Progenitor cell of endocrine pancreas (in vitro differentiated cells): Measurements from ENCODE around the gene NDUFS7. TPM values are rescaled to one million over a fixed set of nuclear protein-coding genes. Genes with fewer than 3 reads are reported as not detected.

Experiments used
- DNase-seq: peaks from one replicate; pipeline ENCODE4 v3.0.0; 2021; ENCODE audit warnings: low spot score; ENCODE audit not compliant: unreplicated experiment
- H3K27ac Mint-ChIP-seq: 2 replicates; pipeline ENCODE4 v1.8.0; 2021; ENCODE audit warnings: mild to moderate bottlenecking, moderate library complexity, mixed read lengths
- H3K27me3 Mint-ChIP-seq: 2 replicates; pipeline ENCODE4 v1.8.0; 2021; ENCODE audit warnings: mixed read lengths
- H3K36me3 Mint-ChIP-seq: 2 replicates; pipeline ENCODE4 v1.8.0; 2022; ENCODE audit warnings: mixed read lengths; ENCODE audit not compliant: insufficient read depth
- H3K4me1 Mint-ChIP-seq: 2 replicates; pipeline ENCODE4 v1.8.0; 2021; ENCODE audit warnings: low read depth, mixed read lengths
- H3K4me3 Mint-ChIP-seq: 2 replicates; pipeline ENCODE4 v1.8.0; 2021; ENCODE audit warnings: low read depth, mild to moderate bottlenecking, moderate library complexity, mixed read lengths
- H3K9me3 Mint-ChIP-seq: 2 replicates; pipeline ENCODE4 v1.8.0; 2021; ENCODE audit warnings: low read depth, mixed read lengths
- total RNA-seq: library from RNA; stranded (reverse); gene quantifications from 2 replicates; pipeline ENCODE4 v1.2.1, GENCODE V29; 2021
- TF ChIP-seq, protein P1 (sequence below): fragments of 200-600 bp; sonication (generic); IDR thresholded peaks from one replicate; pipeline ENCODE4 v1.5.0; 2021; ENCODE audit warnings: antibody characterized with exemption, mild to moderate bottlenecking; ENCODE audit not compliant: unreplicated experiment

Gene NDUFS7
- total RNA-seq, 1 donor from 2014 or later: 62.4 TPM

DNA sequence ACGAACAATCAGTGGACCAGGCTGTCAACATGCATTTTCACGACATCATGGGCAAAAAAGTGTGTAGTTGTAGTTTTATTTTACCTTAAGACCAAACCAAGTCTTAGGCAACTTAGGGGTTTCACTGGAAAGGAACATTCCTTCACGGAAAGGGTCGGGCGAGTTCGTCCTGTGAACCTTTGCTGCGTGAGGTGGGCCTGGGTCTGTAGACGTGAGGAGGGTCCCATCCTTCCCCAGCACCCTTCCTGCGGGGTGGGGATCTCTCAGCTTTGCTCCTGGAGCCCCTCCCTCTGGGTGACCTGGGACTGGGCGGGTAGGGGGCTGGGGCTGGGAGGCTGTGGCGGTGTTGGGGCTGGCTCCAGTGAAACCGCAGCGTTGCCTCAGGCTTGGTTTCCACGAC lies 42.2 kb downstream of the NDUFS7 start:
- TF ChIP-seq, protein P1, sequence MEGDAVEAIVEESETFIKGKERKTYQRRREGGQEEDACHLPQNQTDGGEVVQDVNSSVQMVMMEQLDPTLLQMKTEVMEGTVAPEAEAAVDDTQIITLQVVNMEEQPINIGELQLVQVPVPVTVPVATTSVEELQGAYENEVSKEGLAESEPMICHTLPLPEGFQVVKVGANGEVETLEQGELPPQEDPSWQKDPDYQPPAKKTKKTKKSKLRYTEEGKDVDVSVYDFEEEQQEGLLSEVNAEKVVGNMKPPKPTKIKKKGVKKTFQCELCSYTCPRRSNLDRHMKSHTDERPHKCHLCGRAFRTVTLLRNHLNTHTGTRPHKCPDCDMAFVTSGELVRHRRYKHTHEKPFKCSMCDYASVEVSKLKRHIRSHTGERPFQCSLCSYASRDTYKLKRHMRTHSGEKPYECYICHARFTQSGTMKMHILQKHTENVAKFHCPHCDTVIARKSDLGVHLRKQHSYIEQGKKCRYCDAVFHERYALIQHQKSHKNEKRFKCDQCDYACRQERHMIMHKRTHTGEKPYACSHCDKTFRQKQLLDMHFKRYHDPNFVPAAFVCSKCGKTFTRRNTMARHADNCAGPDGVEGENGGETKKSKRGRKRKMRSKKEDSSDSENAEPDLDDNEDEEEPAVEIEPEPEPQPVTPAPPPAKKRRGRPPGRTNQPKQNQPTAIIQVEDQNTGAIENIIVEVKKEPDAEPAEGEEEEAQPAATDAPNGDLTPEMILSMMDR: no peak
- Mint-ChIP-seq H3K27ac (peak overlapping the region; percentile 67), H3K4me3 (no peak overlapping the region), H3K36me3 (peaks cover 14% of the 10 kb centered on the region), H3K4me1 (peaks cover 16% of the 10 kb centered on the region), H3K27me3 (no peaks in the 10 kb centered on the region), H3K9me3 (no peaks in the 10 kb centered on the region)
- DNase-seq: no peak

DNA sequence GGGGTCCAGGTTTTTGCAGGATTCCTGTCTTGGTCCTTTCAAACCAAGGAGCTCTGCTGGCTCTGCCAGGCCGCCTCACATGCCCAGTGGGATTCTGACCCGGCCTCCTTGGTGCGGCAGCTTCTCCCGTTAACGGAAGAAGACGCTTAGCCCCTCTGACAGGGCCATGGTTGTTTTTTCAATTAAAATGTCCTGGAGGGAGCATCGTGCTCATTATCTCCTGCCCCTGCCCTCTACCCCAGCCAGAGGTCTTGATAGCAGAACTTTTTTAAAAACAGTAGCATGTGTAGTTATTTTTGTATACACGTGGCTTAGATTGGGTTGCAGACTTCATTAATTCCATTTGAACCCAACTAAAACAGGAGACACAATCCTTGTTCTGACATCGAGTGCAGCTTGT lies 43.0 kb downstream of the NDUFS7 start:
- no peak for DNase-seq
- Mint-ChIP-seq H3K9me3 (no peaks in the 10 kb centered on the region), H3K4me3 (no peak overlapping the region), H3K27ac (no peak overlapping the region), H3K27me3 (no peaks in the 10 kb centered on the region), H3K4me1 (peaks cover 16% of the 10 kb centered on the region), H3K36me3 (peaks cover 13% of the 10 kb centered on the region)
- TF ChIP-seq, protein P1: no peak

DNA sequence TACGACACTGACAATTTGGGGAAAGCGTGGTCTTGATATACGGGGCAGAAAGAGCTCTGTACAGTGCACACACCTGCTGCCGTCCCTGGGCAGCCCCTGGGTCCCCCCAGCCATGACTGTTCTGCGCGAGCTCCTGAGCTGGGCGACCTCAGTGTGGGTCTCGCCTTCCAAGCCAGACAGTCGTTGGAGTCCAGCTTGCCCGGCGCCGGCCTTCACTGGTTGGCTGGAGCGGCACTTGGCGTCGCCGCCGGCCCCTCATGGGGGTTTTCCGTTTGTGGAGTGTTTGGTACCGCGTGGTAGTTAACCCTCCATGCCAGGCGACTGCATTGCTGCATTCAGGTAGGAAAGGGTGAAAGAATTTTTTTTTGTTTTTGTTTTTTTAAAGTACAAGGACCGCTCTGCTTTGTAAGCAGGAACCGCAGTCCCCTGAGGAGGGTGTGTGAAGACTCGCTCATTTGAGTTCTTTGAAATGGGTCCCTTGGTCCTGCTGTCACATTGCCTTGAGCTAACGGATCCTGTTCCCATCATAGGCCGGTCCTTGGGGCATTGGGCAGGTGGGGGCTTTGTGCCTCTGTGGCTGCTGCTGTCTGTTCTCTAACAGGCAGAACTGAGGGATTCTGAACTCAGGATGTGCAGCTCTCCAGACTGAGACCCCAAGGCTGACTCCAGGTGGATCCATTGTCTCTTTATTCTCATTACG lies 43.7 kb downstream of the NDUFS7 start:
- Mint-ChIP-seq H3K9me3 (no peaks in the 10 kb centered on the region), H3K36me3 (peaks cover 12% of the 10 kb centered on the region), H3K27me3 (no peaks in the 10 kb centered on the region), H3K27ac (no peak overlapping the region), H3K4me3 (no peak overlapping the region), H3K4me1 (peaks cover 16% of the 10 kb centered on the region)
- DNase-seq: no peak
- TF ChIP-seq, protein P1: no peak

DNA sequence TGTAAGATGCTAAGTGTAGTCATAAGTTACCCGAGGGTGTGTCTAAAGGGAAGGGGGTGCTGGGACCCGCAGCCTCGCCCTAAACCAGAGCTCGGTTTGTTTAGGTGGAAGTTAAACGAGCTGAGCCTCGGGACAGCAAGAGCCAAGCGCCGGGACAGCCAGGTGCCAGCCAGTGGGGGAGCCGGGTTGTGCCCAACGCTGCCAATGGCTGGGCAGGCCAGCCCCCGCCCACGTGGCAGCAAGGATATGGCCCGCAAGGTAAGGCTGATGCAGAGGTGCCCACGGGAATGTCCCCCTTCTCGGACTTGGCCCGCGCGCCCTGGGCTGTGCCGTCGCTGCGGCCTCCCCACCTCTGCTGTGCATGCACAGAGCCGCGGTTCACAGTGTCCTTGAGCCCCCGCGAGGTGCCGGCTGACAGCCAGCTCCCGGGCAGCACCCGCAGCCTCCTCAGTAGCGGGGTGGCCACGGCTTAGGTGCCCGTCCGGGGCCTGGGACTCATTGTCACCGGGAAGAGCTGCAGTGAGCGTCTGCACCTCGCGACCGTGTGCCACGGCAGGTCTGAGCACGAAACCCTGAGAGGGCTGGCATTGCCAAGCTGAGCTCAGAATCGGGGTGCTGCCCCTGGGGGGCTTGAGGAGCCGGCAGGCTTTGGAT lies 45.2 kb downstream of the NDUFS7 start:
- Mint-ChIP-seq H3K4me3 (no peak overlapping the region), H3K36me3 (peaks cover 5% of the 10 kb centered on the region), H3K4me1 (peaks cover 10% of the 10 kb centered on the region), H3K27ac (no peak overlapping the region), H3K27me3 (no peaks in the 10 kb centered on the region), H3K9me3 (no peaks in the 10 kb centered on the region)
- no peak for DNase-seq
- TF ChIP-seq, protein P1: no peak

DNA sequence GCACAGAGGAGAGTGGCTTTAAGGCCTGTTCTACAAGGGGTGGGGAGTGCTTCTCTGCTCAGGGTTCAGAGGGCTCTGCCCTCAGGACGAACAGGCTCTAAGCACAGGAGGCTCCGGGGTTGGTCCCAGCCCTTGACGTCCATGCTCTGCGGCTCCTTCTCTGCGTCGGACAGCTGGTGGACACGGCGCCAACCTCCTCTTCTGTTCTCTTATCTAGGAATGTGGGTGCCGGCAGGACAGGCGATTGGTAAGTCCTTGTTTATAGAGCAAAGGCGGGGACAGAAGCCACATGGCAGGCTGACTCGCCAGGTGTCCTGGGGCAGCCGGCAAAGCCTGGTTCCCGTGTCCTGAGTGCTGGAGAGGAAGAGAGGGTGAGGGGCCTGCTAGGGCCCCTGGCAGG lies 46.0 kb downstream of the NDUFS7 start:
- H3K27ac Mint-ChIP-seq: no peak overlapping the region
- no peak for DNase-seq
- no peaks in the 10 kb centered on the region for H3K9me3 Mint-ChIP-seq
- no peak overlapping the region for H3K4me3 Mint-ChIP-seq
- H3K27me3 Mint-ChIP-seq: no peaks in the 10 kb centered on the region
- TF ChIP-seq, protein P1: no peak
- peaks cover 4% of the 10 kb centered on the region for H3K4me1 Mint-ChIP-seq
- peaks cover 5% of the 10 kb centered on the region for H3K36me3 Mint-ChIP-seq
